Measurements from ENCODE around the gene BFAR.
"Not testable (repeated sequence)": the region's sequence is repeated elsewhere in the genome, so short reads cannot be mapped to it uniquely, and the experiment has no call there.

Gene BFAR

GRCh38 chr16:14676633-14677032, 43.9 kb downstream of the BFAR start:
- no peak overlapping the region for H3K4me3 ChIP-seq (ENCODE audit: low read depth, low read length)
- DNase-seq (ENCODE audit: low read depth) = no peak
- no peak for TF ChIP-seq CTCF (conservative IDR thresholded peaks at IDR 0.05; ENCODE audit: low read depth, low read length)

GRCh38 chr16:14677627-14678026, 44.9 kb downstream of the BFAR start:
- no peak for DNase-seq (ENCODE audit: low read depth)
- H3K4me3 ChIP-seq (ENCODE audit: low read depth, low read length) = no peak overlapping the region
- TF ChIP-seq CTCF (conservative IDR thresholded peaks at IDR 0.05; ENCODE audit: low read depth, low read length) = no peak

GRCh38 chr16:14678748-14679497, 46.2 kb downstream of the BFAR start:
- H3K4me3 ChIP-seq (ENCODE audit: low read depth, low read length) = no peak overlapping the region
- DNase-seq (ENCODE audit: low read depth) = no peak
- no peak for TF ChIP-seq CTCF (conservative IDR thresholded peaks at IDR 0.05; ENCODE audit: low read depth, low read length)

GRCh38 chr16:14680396-14680795, 47.6 kb downstream of the BFAR start:
- DNase-seq (ENCODE audit: low read depth); H3K4me3 ChIP-seq (ENCODE audit: low read depth, low read length): not testable (repeated sequence)

GRCh38 chr16:14681115-14681514, 48.4 kb downstream of the BFAR start:
- DNase-seq (ENCODE audit: low read depth) = no peak
- no peak overlapping the region for H3K4me3 ChIP-seq (ENCODE audit: low read depth, low read length)
- no peak for TF ChIP-seq CTCF (conservative IDR thresholded peaks at IDR 0.05; ENCODE audit: low read depth, low read length)

- no peak overlapping the region for H3K4me3 ChIP-seq (ENCODE audit: low read depth, low read length)
- DNase-seq (ENCODE audit: low read depth) = no peak
- TF ChIP-seq CTCF (conservative IDR thresholded peaks at IDR 0.05; ENCODE audit: low read depth, low read length) = no peak
These were observed 49.4 kb downstream of the BFAR start for GRCh38 chr16:14682121-14682520.

GRCh38 chr16:14685870-14686793, 53.4 kb downstream of the BFAR start:
- DNase-seq (ENCODE audit: low read depth) = peak; percentile 19
- not testable (repeated sequence) for H3K4me3 ChIP-seq (ENCODE audit: low read depth, low read length)

GRCh38 chr16:14694129-14694528, 61.4 kb downstream of the BFAR start, which contains the start of gene PLA2G10:
TSS of gene PLA2G10 (minus strand) at chr16:14694308. CDS start at chr16:14694229, 79 bp downstream.
- not testable (repeated sequence) for H3K4me3 ChIP-seq (ENCODE audit: low read depth, low read length); DNase-seq (ENCODE audit: low read depth)

- DNase-seq (ENCODE audit: low read depth); H3K4me3 ChIP-seq (ENCODE audit: low read depth, low read length): not testable (repeated sequence)
These were observed 69.1 kb downstream of the BFAR start for GRCh38 chr16:14701859-14702258.

- not testable (repeated sequence) for DNase-seq (ENCODE audit: low read depth); H3K4me3 ChIP-seq (ENCODE audit: low read depth, low read length)
These were observed 69.9 kb downstream of the BFAR start for GRCh38 chr16:14702672-14703071.

- H3K4me3 ChIP-seq (ENCODE audit: low read depth, low read length) = not testable (repeated sequence)
These were observed 70.6 kb downstream of the BFAR start, which contains the start of gene NPIPA3 for GRCh38 chr16:14703156-14704011. TSS of gene NPIPA3 (plus strand) at chr16:14703411. CDS start at chr16:14708944, 5,533 bp downstream.

More at GRCh38 chr16:14703156-14704011, 70.6 kb downstream of the BFAR start, which contains the start of gene NPIPA3:
- not testable (repeated sequence) for DNase-seq (ENCODE audit: low read depth)

All from choroid plexus epithelial cell (primary cell).